DOHH2 (cell line): ENCODE data around the gene CCDC71L.

ENCODE experiments used
- H3F3A ChIP-seq: fragments of 200-600 bp; sonication (generic), shearing (Covaris generic); 2 replicates; pipeline ENCODE4 v1.6.0; 2016; ENCODE audit warnings: antibody characterized with exemption, mild to moderate bottlenecking; ENCODE audit not compliant: control insufficient read depth, insufficient read depth
- H3K27ac ChIP-seq: fragments of 200-600 bp; sonication (generic); 2 replicates; pipeline ENCODE4 v1.5.1; 2014; ENCODE audit warnings: low read depth, mild to moderate bottlenecking, low read length, moderate library complexity
- H3K27me3 ChIP-seq: fragments of 200-600 bp; sonication (generic); 2 replicates; pipeline ENCODE4 v1.6.1; 2014; ENCODE audit warnings: mild to moderate bottlenecking, low read length, mixed read lengths; ENCODE audit not compliant: control insufficient read depth
- H3K36me3 ChIP-seq: fragments of 200-600 bp; sonication (generic); 2 replicates; pipeline ENCODE4 v1.6.1; 2014; ENCODE audit warnings: mild to moderate bottlenecking, low read length, moderate library complexity, mixed read lengths; ENCODE audit not compliant: control insufficient read depth
- H3K4me1 ChIP-seq: fragments of 200-600 bp; sonication (generic); 2 replicates; pipeline ENCODE4 v1.6.1; 2014; ENCODE audit warnings: mild to moderate bottlenecking, low read length, mixed read lengths; ENCODE audit not compliant: control insufficient read depth
- H3K4me2 ChIP-seq: fragments of 200-600 bp; sonication (generic); 2 replicates; pipeline ENCODE4 v1.6.0; 2014; ENCODE audit warnings: mild to moderate bottlenecking, low read length, moderate library complexity
- H3K4me3 ChIP-seq: fragments of 200-600 bp; sonication (generic); 2 replicates; pipeline ENCODE4 v1.5.1; 2014; ENCODE audit warnings: mild to moderate bottlenecking, low read length, mixed read lengths
- H3K79me2 ChIP-seq: fragments of 200-600 bp; sonication (generic); 2 replicates; pipeline ENCODE4 v1.6.1; 2014; ENCODE audit warnings: mild to moderate bottlenecking, low read length, mixed read lengths; ENCODE audit not compliant: control insufficient read depth
- H3K9me2 ChIP-seq: fragments of 200-600 bp; sonication (generic); replicated peaks from 2 replicates; pipeline ENCODE4 v1.6.1; 2014; ENCODE audit warnings: mild to moderate bottlenecking, low read length, mixed read lengths; ENCODE audit not compliant: control insufficient read depth
- H3K9me3 ChIP-seq: fragments of 200-600 bp; sonication (generic); 2 replicates; pipeline ENCODE4 v1.6.1; 2014; ENCODE audit warnings: antibody characterized with exemption, low read length, mixed read lengths; ENCODE audit not compliant: control insufficient read depth, insufficient read depth
- H4K20me1 ChIP-seq: fragments of 200-600 bp; sonication (generic); 2 replicates; pipeline ENCODE4 v1.6.0; 2014; ENCODE audit warnings: low read depth, mild to moderate bottlenecking, antibody characterized with exemption, low read length, moderate library complexity; ENCODE audit not compliant: control insufficient read depth, insufficient read depth
- EZH2phosphoT487 ChIP-seq: fragments of 200-600 bp; sonication (generic); IDR thresholded peaks from 2 replicates; pipeline ENCODE4 v1.6.1; 2017; ENCODE audit warnings: borderline replicate concordance, mild to moderate bottlenecking, antibody characterized with exemption, low read length, moderate library complexity, mixed read lengths
- TF ChIP-seq, protein P1 (sequence below): fragments of 200-600 bp; sonication (generic); IDR thresholded peaks from one replicate; pipeline ENCODE4 v1.5.1; 2014; ENCODE audit warnings: antibody characterized with exemption, mild to moderate bottlenecking, low read depth, low read length; ENCODE audit not compliant: poor library complexity, severe bottlenecking

Gene CCDC71L

DNA sequence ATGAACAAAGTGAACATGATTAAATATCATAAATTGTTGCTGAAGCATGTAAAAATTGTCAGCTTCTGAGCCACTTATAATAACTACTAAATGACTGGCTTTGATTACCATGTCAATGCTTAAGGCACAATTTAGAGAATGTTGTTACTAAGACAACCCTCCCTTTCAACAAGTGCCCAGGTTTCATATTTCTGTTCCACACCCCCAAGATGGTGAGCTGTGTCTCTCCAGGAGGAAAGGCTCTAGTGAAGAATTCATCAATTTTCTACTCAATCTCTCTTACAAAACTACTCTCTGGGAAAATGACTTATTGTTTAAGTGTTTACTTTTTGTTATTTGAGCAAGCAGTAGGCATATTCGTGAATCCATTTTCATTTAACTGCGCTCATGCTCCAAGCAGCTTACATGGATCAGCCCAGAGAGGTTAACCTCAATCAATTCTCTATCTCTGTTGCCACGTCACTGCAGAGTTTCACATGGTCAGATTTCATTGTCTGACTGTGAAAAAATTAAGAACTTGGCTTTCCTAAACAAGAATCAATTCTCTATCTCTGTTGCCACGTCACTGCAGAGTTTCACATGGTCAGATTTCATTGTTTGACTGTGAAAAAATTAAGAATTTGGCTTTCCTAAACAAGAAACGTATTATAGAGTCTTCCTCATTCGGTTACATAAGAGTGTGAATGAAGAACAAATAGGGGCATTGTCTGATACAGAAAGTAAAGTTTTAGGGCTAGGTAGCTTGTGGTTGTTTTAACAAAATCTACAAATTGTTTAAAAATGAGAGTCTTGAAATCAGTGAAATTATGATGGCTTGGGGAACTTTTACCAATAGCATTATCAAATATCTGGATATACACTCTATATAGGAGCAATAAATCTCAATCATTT is 49.7 kb downstream of the CCDC71L start:
- Histone ChIP-seq H3K36me3 (no peaks in the 10 kb centered on the region), H3K9me3 (no peaks in the 10 kb centered on the region), H3K9me2 (no peaks in the 10 kb centered on the region), H3K4me1 (no peaks in the 10 kb centered on the region), H3K4me3 (no peak overlapping the region), H3K79me2 (no peaks in the 10 kb centered on the region), H3F3A (no peaks in the 10 kb centered on the region), H3K27me3 (peaks cover 16% of the 10 kb centered on the region), H3K4me2 (no peak overlapping the region), H4K20me1 (no peaks in the 10 kb centered on the region), H3K27ac (no peak overlapping the region)
- TF ChIP-seq, protein P1, sequence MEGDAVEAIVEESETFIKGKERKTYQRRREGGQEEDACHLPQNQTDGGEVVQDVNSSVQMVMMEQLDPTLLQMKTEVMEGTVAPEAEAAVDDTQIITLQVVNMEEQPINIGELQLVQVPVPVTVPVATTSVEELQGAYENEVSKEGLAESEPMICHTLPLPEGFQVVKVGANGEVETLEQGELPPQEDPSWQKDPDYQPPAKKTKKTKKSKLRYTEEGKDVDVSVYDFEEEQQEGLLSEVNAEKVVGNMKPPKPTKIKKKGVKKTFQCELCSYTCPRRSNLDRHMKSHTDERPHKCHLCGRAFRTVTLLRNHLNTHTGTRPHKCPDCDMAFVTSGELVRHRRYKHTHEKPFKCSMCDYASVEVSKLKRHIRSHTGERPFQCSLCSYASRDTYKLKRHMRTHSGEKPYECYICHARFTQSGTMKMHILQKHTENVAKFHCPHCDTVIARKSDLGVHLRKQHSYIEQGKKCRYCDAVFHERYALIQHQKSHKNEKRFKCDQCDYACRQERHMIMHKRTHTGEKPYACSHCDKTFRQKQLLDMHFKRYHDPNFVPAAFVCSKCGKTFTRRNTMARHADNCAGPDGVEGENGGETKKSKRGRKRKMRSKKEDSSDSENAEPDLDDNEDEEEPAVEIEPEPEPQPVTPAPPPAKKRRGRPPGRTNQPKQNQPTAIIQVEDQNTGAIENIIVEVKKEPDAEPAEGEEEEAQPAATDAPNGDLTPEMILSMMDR: no peak
- no peak for TF ChIP-seq EZH2phosphoT487

DNA sequence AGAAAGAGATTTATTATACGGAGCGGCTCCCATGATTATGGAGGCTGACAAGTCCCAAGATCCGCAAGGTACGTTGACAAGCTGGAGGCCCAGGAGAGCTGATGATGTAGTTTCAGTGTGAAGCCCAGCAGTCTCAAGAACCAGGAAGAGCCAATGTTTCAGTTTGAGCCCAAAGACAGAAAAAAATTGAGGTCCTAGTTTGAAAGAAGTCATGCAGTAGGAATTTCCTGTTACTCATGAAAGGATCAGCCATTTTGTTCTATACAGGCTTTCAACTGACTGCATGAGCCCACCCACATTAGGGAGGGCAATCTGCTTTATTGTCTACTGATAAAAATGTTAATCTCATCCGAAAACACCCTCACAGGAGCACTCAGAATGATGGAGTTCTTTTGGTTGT is 51.5 kb downstream of the CCDC71L start:
- no peak overlapping the region for H3K27ac ChIP-seq
- no peaks in the 10 kb centered on the region for H3K36me3 ChIP-seq
- no peaks in the 10 kb centered on the region for H3K9me2 ChIP-seq
- H3K27me3 ChIP-seq: peaks cover 13% of the 10 kb centered on the region
- no peaks in the 10 kb centered on the region for H3K9me3 ChIP-seq
- no peak overlapping the region for H3K4me3 ChIP-seq
- no peak overlapping the region for H3K4me2 ChIP-seq
- H3K4me1 ChIP-seq: no peaks in the 10 kb centered on the region
- TF ChIP-seq EZH2phosphoT487: no peak
- TF ChIP-seq, protein P1: no peak
- H3K79me2 ChIP-seq: no peaks in the 10 kb centered on the region
- H4K20me1 ChIP-seq: no peaks in the 10 kb centered on the region
- no peaks in the 10 kb centered on the region for H3F3A ChIP-seq

DNA sequence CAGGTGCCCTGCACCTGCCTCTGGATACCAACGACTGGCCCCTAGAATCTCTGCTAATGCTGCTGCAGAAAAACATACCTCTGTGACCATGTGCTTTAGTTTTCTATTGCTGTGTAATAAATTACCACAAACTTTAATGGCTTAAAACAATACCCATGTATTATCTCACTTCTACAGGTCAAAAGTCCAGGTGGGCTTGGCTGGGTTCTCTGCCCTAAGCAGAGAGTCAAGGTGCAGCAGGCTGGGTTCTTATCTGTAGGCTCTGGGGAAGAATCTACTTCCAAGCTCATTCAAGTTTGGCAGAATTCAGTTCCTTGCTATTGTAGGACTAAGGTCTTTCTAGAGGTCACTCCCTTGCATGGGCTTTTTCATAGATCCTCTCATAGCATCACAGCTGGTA is 52.3 kb downstream of the CCDC71L start:
- no peaks in the 10 kb centered on the region for H3K36me3 ChIP-seq
- H3K4me3 ChIP-seq: no peak overlapping the region
- H3F3A ChIP-seq: no peaks in the 10 kb centered on the region
- peaks cover 13% of the 10 kb centered on the region for H3K27me3 ChIP-seq
- no peaks in the 10 kb centered on the region for H4K20me1 ChIP-seq
- no peak overlapping the region for H3K4me2 ChIP-seq
- no peaks in the 10 kb centered on the region for H3K79me2 ChIP-seq
- H3K27ac ChIP-seq: no peak overlapping the region
- H3K4me1 ChIP-seq: no peaks in the 10 kb centered on the region
- TF ChIP-seq, protein P1: no peak
- no peak for TF ChIP-seq EZH2phosphoT487
- no peaks in the 10 kb centered on the region for H3K9me3 ChIP-seq
- no peaks in the 10 kb centered on the region for H3K9me2 ChIP-seq
